ENCODE results near the gene RIT2. TPM values are rescaled to one million over a fixed set of nuclear protein-coding genes. Genes with fewer than 3 reads are reported as not detected.

Gene RIT2
- total RNA-seq, 1 experiment from 2014 or later, result 1.5 TPM

DNA sequence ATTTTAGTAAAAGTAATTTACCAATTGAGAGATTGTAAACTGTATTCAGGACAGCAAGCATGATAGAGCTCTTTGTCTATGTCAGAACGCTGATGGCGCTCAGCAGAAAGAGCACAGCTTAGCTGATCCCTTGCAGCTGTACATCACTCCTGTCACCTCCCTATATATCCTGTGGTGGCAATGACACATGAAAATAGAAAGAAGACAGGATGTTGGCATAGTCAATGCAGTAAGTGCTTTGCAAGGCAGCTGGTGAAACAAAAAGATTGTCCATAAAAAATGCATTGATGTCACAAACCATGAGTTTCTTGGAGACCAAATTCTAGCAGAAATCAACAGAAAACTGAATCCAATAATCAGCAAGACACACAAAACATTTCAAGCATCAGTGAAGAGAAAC, 221.5 kb downstream of the RIT2 start:
- POLR2A ChIA-PET, result no interaction called here
- H3K4me3 Mint-ChIP-seq, result no peak overlapping the region
- no peak for TF ChIP-seq NFE2L1 (CRISPR knock-in tag; IDR thresholded peaks at IDR 0.05)
- no peak for TF ChIP-seq JUN (CRISPR knock-in tag; IDR thresholded peaks at IDR 0.05)
- no peak for TF ChIP-seq GABPB1 (CRISPR knock-in tag; IDR thresholded peaks at IDR 0.05)
- TF ChIP-seq SOX15 (CRISPR knock-in tag; IDR thresholded peaks at IDR 0.05), result no peak
- H3K36me3 Mint-ChIP-seq, result no peaks in the 10 kb centered on the region
- CTCF ChIA-PET, result no interaction called here
- H3K4me1 Mint-ChIP-seq, result no peaks in the 10 kb centered on the region
- H3K27ac Mint-ChIP-seq, result no peak overlapping the region
- H3K27me3 Mint-ChIP-seq (ENCODE audit: low read depth), result no peaks in the 10 kb centered on the region; the same call in 1 of the 2 replicates
- DNase-seq (ENCODE audit: low spot score), result no peak
- peaks cover 4% of the 10 kb centered on the region; the same call in 1 of the 2 replicates for H3K9me3 Mint-ChIP-seq
- no peak for ATAC-seq

DNA sequence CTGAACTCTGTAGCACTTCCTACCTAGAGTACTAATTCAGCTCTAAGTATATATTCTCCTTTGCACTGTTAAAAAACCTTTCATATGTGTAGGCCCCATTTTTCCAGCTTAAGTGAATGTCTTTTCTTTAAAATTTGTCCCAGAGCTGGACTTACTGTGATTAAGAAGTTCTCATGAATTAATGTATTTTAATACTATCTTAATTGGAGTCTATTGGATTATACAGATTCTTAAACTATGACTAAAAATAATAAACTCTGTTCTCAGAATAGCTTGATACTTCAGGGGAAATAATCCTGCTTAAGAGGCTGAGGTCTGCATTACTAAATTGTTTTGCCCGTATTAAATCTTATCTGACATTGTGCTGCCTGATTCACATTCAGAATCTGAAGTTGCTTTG, 223.3 kb downstream of the RIT2 start:
- ChIA-PET POLR2A (no interaction called here), CTCF (no interaction called here)
- Mint-ChIP-seq H3K9me3 (peaks cover 4% of the 10 kb centered on the region; the same call in 1 of the 2 replicates), H3K27ac (no peak overlapping the region), H3K4me3 (no peak overlapping the region), H3K27me3 (ENCODE audit: low read depth) (no peaks in the 10 kb centered on the region), H3K36me3 (no peaks in the 10 kb centered on the region), H3K4me1 (peaks cover 8% of the 10 kb centered on the region)
- DNase-seq (ENCODE audit: low spot score) (no peak), ATAC-seq (no peak)
- TF ChIP-seq ZNF138 (CRISPR knock-in tag; conservative IDR thresholded peaks at IDR 0.05) (no peak), ATF1 (CRISPR knock-in tag; IDR thresholded peaks at IDR 0.05) (no peak), NR1H2 (CRISPR knock-in tag; IDR thresholded peaks at IDR 0.05) (no peak), KAT7 (CRISPR knock-in tag; IDR thresholded peaks at IDR 0.05; ENCODE audit: borderline replicate concordance) (no peak), SMAD4 (CRISPR knock-in tag; IDR thresholded peaks at IDR 0.05) (no peak), CBFB (CRISPR knock-in tag; IDR thresholded peaks at IDR 0.05; ENCODE audit: low read depth) (no peak), TEAD1 (CRISPR knock-in tag; IDR thresholded peaks at IDR 0.05) (no peak), ZNF671 (CRISPR knock-in tag; IDR thresholded peaks at IDR 0.05) (no peak), MXD4 (CRISPR knock-in tag; IDR thresholded peaks at IDR 0.05; ENCODE audit: borderline replicate concordance) (no peak), FOXK1 (CRISPR knock-in tag; IDR thresholded peaks at IDR 0.05) (no peak), CREM (CRISPR knock-in tag; IDR thresholded peaks at IDR 0.05) (no peak), JAZF1 (CRISPR knock-in tag; IDR thresholded peaks at IDR 0.05) (no peak), ZNF263 (CRISPR knock-in tag; IDR thresholded peaks at IDR 0.05; ENCODE audit: low read depth) (no peak), TP53 (CRISPR knock-in tag; IDR thresholded peaks at IDR 0.05) (no peak), GABPB1 (CRISPR knock-in tag; IDR thresholded peaks at IDR 0.05) (no peak), FOXP1 (CRISPR knock-in tag; IDR thresholded peaks at IDR 0.05; ENCODE audit: borderline replicate concordance) (no peak)
- TF ChIP-seq, protein P1, sequence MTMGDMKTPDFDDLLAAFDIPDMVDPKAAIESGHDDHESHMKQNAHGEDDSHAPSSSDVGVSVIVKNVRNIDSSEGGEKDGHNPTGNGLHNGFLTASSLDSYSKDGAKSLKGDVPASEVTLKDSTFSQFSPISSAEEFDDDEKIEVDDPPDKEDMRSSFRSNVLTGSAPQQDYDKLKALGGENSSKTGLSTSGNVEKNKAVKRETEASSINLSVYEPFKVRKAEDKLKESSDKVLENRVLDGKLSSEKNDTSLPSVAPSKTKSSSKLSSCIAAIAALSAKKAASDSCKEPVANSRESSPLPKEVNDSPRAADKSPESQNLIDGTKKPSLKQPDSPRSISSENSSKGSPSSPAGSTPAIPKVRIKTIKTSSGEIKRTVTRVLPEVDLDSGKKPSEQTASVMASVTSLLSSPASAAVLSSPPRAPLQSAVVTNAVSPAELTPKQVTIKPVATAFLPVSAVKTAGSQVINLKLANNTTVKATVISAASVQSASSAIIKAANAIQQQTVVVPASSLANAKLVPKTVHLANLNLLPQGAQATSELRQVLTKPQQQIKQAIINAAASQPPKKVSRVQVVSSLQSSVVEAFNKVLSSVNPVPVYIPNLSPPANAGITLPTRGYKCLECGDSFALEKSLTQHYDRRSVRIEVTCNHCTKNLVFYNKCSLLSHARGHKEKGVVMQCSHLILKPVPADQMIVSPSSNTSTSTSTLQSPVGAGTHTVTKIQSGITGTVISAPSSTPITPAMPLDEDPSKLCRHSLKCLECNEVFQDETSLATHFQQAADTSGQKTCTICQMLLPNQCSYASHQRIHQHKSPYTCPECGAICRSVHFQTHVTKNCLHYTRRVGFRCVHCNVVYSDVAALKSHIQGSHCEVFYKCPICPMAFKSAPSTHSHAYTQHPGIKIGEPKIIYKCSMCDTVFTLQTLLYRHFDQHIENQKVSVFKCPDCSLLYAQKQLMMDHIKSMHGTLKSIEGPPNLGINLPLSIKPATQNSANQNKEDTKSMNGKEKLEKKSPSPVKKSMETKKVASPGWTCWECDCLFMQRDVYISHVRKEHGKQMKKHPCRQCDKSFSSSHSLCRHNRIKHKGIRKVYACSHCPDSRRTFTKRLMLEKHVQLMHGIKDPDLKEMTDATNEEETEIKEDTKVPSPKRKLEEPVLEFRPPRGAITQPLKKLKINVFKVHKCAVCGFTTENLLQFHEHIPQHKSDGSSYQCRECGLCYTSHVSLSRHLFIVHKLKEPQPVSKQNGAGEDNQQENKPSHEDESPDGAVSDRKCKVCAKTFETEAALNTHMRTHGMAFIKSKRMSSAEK (CRISPR knock-in tag; IDR thresholded peaks at IDR 0.05; ENCODE audit: borderline replicate concordance), result no peak
- TF ChIP-seq, protein P2, sequence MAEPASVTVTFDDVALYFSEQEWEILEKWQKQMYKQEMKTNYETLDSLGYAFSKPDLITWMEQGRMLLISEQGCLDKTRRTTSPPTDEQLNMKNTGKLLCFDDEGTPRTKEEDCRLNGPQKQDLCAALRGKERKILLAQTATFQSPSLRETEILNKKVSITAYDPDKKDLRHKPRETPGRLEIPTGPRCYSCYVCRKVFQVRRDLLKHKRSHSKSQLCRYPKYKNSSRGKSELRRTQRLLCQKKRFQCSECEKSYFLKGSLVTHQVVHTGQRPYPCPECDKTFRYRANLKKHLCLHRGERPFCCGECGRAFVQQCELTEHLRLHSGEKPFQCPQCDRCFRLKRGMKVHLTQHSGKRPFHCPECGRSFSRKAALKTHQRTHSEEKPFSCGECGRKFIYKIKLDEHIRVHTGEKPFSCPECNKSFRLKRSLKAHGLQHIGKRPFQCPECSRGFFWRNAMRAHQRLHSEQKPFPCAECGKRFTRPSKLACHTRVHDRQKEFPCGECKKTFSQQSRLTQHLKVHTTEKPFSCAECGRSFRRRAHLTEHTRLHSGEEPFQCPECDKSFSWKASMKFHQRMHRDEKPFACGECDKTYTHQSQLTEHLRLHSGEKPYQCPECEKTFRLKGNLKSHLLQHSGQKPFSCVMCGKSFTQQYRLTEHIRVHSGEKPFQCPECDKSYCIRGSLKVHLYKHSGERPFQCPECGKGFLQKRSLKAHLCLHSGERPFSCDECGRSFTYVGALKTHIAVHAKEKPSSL (CRISPR knock-in tag; conservative IDR thresholded peaks at IDR 0.05), result no peak
- TF ChIP-seq, protein P3, sequence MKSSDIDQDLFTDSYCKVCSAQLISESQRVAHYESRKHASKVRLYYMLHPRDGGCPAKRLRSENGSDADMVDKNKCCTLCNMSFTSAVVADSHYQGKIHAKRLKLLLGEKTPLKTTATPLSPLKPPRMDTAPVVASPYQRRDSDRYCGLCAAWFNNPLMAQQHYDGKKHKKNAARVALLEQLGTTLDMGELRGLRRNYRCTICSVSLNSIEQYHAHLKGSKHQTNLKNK (CRISPR knock-in tag; IDR thresholded peaks at IDR 0.05), result no peak

Measured in WTC11 (cell line).